Activated T-cell treated with anti-CD3 and anti-CD28 coated beads, Interleukin-2, amount 50 U/mL, for 1 hour (primary cell): ENCODE data around the gene JAKMIP2.

Experiments
- DNase-seq: peaks from one replicate; pipeline ENCODE4 v3.0.0-alpha.2; 2020

The JAKMIP2 gene

GRCh38 chr5:147693233-147693632 lies 89.3 kb downstream of the JAKMIP2 start:
- no peak for DNase-seq

- no peak for DNase-seq
Measured at GRCh38 chr5:147691130-147691529, 91.4 kb downstream of the JAKMIP2 start.

GRCh38 chr5:147690595-147690994 lies 91.9 kb downstream of the JAKMIP2 start:
- DNase-seq = no peak

- no peak for DNase-seq
Measured at GRCh38 chr5:147689426-147689825, 93.1 kb downstream of the JAKMIP2 start.

DNA sequence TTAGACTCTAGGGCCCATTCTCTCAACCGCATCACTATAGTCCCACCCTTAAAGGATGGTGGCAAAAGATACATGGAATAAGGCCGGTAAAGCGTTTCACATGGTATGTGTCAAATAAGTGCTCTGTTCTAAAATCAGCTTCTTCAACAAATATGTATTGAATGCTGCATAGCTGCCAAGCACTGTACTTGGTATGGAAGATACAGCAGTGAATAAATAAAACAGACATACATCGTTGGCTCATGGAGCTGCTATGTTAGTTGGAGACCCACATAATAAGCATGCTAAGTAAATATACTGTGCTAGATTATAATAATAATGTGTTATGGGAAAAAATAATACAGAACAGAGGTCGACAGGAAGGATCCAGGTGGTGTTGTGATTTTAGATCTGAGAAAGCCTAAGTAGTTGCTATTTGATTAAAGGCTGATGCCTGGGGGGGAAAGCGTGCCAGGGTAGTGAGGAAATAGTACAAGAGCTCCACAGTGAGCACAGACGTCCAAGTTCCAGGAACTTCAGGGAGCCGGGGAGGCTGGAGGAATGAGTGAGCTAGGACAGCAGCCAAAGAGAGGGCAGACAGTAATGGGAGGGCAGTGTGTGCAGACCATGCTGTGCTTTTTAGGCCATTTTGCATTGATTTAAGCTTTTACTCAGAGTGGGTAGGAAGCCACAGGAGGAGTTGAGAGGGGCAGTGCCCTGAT lies 93.7 kb downstream of the JAKMIP2 start:
- DNase-seq = no peak

DNA sequence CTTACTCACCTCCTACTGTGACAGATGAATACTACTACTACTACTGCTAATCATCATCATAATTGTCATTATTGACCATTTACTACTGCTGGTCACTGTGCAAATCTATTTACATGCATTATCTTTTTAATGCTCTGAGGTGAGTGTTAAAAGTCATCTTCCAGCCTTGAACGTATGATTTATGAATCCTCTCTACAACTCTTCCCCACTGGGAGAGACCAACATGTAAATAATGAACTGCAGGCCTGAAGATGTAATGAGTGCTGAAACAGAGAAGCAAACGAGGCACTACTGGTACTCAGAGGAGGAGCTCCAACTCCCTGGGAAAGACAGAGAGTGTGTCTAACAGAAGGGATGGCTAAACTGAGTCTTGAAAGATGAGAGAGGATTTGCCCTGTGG lies 95.4 kb downstream of the JAKMIP2 start:
- DNase-seq = no peak

- no peak for DNase-seq
Measured at GRCh38 chr5:147686421-147686820, 96.1 kb downstream of the JAKMIP2 start.

- DNase-seq = no peak
Measured at GRCh38 chr5:147685993-147686392, 96.5 kb downstream of the JAKMIP2 start.

- no peak for DNase-seq
Measured at GRCh38 chr5:147675168-147675567, 107.4 kb downstream of the JAKMIP2 start.

DNA sequence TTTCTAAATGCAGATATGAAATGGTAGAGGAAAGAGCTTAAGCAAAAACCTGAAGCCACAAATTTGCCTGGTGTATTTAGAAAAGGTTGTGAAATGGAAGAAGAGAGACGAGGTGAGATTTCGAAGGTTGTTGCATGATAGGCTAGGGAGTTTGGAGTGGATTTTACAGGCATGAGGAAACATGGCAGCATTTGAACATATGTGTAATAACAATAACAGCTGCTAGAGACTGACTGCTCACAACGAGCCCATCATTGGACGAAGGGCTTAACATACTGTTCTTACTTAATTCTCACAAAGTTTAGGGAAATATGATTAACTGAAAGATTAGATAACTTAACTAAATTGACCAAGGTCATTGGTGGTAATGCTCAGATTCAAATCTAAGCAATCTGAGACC lies 108.1 kb downstream of the JAKMIP2 start:
- DNase-seq = no peak

DNA sequence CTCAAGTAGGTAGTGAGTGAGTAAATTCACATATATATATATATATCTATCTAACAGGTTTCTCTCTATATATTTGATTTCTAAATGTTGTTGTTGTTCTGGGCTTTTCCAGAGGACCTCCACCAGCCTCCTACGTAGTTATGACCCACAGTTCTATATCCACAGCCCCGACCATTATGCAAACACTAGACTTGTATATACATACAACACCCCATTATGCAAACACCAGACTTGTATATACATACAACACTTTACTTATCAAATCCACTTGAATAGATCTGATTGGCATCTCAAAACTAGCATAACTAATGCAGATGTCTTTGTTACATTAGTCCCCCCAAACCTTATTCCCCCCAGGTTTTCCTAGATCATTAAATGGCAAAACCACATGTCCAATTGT lies 108.7 kb downstream of the JAKMIP2 start:
- no peak for DNase-seq

DNA sequence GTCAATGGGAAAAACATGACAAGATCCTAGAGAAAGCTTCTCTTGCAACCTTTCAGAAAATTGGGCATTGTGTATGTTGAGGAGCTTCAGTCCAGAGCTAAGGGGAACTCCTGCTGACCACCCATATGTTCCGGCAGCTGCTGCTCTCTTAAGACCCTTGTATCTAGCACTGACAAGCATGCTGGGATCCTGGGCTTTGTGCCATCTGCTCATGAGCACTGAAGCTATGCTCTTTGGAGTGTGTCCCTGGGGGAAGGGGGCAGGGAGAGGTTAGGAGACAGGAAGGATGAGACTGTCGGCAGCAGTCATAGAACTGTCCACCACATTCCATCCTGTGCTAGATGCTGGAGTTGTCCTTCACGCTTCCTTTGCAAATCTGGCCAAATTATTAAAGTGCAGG lies 109.3 kb downstream of the JAKMIP2 start:
- no peak for DNase-seq

DNA sequence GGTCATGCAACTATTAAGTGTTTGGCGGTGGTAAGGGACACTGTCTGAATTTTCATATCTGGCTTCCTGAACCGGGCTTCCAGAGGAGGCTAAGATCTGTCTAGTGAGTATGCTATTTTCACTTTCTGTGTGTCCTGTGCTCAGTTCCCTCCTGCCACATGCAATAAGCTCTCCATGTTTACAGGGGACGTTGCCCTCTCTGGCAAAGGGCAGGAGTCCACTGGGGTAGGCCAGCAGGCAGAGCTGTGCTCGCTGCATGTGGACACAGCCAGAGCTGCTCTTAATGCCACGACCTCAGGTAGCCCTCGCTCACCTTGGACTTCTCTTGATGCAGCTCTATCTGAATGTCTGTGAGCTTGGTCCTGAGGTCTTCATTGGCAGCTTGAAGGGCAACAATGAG lies 111.2 kb downstream of the JAKMIP2 start:
- DNase-seq = no peak

GRCh38 chr5:147670815-147671214 lies 111.7 kb downstream of the JAKMIP2 start:
- DNase-seq = no peak

- DNase-seq = no peak
Measured at GRCh38 chr5:147669169-147669869, 113.2 kb downstream of the JAKMIP2 start.

DNA sequence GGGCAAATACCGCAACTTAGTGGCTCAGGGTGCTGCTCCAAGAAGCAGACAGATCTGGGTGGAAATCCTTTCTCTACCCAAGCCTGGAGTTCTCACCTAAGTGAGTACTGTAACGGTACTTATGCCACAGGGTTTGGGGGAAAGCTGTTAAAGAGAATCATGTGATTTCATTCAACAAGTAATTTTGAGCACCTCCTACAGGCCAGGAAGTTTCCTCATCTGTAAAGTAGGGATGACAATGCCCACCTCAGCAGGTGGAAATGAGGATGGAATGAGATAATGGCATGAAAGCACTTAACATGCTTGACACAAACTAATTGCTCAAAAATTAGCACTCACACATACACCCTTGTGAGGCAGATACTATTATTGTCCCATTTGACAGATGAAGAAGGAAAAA lies 114.1 kb downstream of the JAKMIP2 start:
- no peak for DNase-seq

- DNase-seq = no peak
Measured at GRCh38 chr5:147667363-147667762, 115.2 kb downstream of the JAKMIP2 start.

GRCh38 chr5:147666419-147666818 lies 116.1 kb downstream of the JAKMIP2 start:
- no peak for DNase-seq

GRCh38 chr5:147661541-147661940 lies 121.0 kb downstream of the JAKMIP2 start:
- DNase-seq = no peak

DNA sequence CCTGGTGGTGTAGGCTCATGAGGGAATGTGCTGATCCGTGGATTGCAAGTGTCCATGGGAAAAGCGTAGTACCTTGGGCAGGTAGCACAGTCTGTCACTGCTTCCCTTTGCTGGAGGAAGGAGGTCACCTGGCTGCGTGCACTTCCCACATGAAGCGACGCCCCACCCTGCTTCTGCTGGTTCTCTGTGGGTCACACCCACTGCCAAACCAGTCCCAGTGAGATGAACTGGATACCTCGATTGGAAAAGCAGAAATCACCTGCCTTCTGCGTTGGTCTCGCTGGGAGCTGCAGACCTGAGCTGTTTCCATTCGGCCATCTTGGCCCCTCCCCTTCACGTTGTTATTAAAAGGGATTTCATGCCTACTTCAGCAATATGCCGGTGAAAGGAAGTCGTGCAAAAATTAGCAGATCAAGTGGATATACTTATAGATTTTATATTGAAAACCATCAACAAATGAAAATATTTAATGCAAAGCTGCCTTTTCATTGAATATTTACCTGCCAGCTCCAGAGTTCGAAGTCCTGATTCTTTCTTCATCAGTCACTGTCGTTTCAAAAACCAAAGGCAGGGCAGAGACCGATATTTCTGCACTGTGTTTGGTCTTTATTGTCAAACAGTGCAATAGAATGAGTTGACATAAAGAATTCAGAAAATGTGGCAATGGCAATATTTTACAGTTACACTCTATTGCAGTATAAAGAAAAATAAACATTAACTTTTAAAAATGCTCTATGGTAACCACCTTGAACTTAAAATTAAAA lies 123.2 kb downstream of the JAKMIP2 start:
- DNase-seq = no peak

DNA sequence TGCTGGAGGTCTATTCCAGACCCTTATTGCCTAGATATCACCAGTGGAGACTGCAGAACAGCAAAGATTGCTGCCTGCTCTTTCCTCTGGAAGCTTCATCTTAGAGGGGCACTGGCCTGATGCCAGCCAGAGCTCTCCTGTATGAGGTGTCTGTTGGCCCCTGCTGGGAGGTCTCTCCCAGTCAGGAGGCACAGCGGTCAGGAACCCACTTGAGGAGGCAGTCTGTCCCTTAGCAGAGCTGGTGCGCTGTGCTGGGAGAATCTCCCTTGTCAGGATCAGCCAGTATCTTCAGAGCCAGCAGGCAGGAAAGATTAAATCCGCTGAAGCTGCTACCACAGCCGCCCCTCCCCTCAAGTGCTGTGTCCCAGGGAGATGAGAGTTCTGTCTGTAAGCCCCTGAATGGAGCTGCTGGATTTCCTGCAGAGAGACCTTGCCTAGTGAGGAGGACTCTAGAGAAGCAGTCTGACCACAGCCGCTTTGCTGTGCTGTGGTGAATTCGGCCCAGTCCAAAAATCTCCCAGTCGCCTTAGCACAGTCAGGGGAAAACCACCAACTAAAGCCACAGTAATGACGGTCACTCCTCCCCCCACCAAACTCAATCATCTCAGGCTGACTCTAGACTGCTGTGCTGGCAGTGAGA lies 124.1 kb downstream of the JAKMIP2 start:
- DNase-seq = no peak

- no peak for DNase-seq
Measured at GRCh38 chr5:147648597-147648996, 133.9 kb downstream of the JAKMIP2 start.

DNA sequence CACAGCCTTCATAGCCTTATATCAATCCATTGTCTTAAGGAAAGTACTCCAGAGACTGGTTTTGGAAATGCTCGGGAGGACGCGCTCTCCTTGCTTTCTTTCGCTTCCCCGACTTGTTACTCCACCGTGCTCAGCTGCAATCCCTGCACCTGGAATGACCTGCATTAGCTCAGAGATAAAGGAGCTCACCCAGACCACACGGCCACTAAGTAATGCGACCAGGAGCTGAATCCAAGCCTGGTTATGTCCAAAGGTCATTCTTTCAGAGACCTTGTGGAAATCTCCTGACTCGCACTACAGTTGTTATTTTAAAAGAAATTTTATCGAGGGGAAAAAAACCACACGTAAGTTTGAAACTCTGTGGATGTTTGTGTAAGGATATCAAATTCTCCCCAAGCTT lies 137.3 kb downstream of the JAKMIP2 start:
- DNase-seq = no peak

- no peak for DNase-seq
Measured at GRCh38 chr5:147644460-147644859, 138.1 kb downstream of the JAKMIP2 start.
